Ovary (tissue), 9 donors: ENCODE data around the gene BPHL. TPM values are rescaled to one million over a fixed set of nuclear protein-coding genes. Genes with fewer than 3 reads are reported as not detected.
"Not testable (repeated sequence)": the region's sequence is repeated elsewhere in the genome, so short reads cannot be mapped to it uniquely, and the experiment has no call there.

ENCODE experiments used
- DNase-seq, 5 donors: peaks; one replicate each; pipeline ENCODE4 v3.0.0-alpha.2; 2019 to 2020
- H3K27ac ChIP-seq, 2 donors: fragments of 200-600 bp; one replicate each; pipeline versions ENCODE4 v1.5.1 to v1.8.0; 2019 to 2022
- H3K27me3 ChIP-seq: fragments of 200-600 bp; one replicate; pipeline ENCODE4 v1.8.0; 2022
- H3K36me3 ChIP-seq: fragments of 200-600 bp; sonication (generic); one replicate; pipeline ENCODE4 v1.5.1; 2019
- H3K4me1 ChIP-seq: one replicate; pipeline ENCODE4 v1.8.1; 2013; ENCODE audit warnings: mild to moderate bottlenecking, moderate library complexity; ENCODE audit not compliant: insufficient read depth
- H3K4me3 ChIP-seq: fragments of 200-600 bp; sonication (generic); one replicate; pipeline ENCODE4 v1.5.1; 2017
- H3K9me3 ChIP-seq, 2 donors: fragments of 200-600 bp in 1 of 2; sonication (generic) in 1 of 2; one replicate each; pipeline versions ENCODE4 v1.5.1 to v1.8.1; 2013 to 2019; ENCODE audit warnings: mild to moderate bottlenecking in 1 of 2, moderate library complexity in 1 of 2
- CTCF ChIP-seq, 3 donors: fragments of 450-650 bp in 2 of 3; fragments of 200-600 bp in 1 of 3; IDR thresholded peaks; one replicate each; pipeline versions ENCODE4 v1.5.1 to v1.8.0; 2016 to 2022; ENCODE audit warnings: antibody characterized with exemption in 3 of 3, mild to moderate bottlenecking in 1 of 3
- EP300 ChIP-seq: sonication (generic); formaldehyde crosslinking; IDR thresholded peaks from one replicate; pipeline ENCODE4 v1.6.1; 2017; ENCODE audit warnings: antibody characterized with exemption
- POLR2A ChIP-seq: fragments of 450-650 bp; IDR thresholded peaks from one replicate; pipeline ENCODE4 v1.6.1; 2017; ENCODE audit warnings: antibody characterized with exemption, mild to moderate bottlenecking, moderate library complexity
- WGBS, 3 donors: extraction: QIAGEN DNeasy Blood & Tissue Kit in 1 of 3; methylation state at CpG; one replicate each; pipeline versions ENCODE4 v1.1.5 to v1.1.7; 2013 to 2017; 5-methylcytosine and 5-hydroxymethylcytosine counted together
- intact Hi-C, 4 donors: fragments of 100-400 bp; cut with DNase I; formaldehyde crosslinking; loops; one replicate each; pipeline versions ENCODE4 v1.11.0 to v1.15.1; 2022 to 2023
- polyA plus RNA-seq, 2 donors: library from polyadenylated mRNA; stranded (reverse); fragments of 200-250 nt in 1 of 2; fragments of 350-450 nt in 1 of 2; fragmentation: Illumina TruSeq in 1 of 2; extraction: RNeasy Lipid Tissue Mini Kit (QIAGEN cat#74804) in 1 of 2; gene quantifications; one replicate each; pipeline ENCODE4 v1.2.3, GENCODE V29; 2013 to 2014
- total RNA-seq, 7 donors: library from RNA; depleted of rRNA in 2 of 7; stranded (reverse); fragments of >200 nt in 2 of 7; fragmentation: NEBNext Ultra II Directional in 3 of 7; extraction: Animal tissue kit (Norgen Biotek cat#: 25700) in 3 of 7; gene quantifications; one replicate each; pipeline versions ENCODE4 v1.1.0 to v1.2.4, GENCODE V29; 2016 to 2023
- donor health status: DM: no; HTN: no; CAD: no; lungs with moderate emphysema.
- donor health status: DM: no; HTN: no; CAD: no.
- donor health status: Bipolar disorder and iron deficiency.
- donor health status: DM: yes; HTN: yes; CAD: no.
- donor health status: DM: no; HTN: no; CAD: no.
- donor health status: DM: yes; HTN: yes; CAD: no.

Gene BPHL
- total and polyA plus RNA-seq, 9 donors = 6.1 to 23.7 (median 13.9) TPM

DNA sequence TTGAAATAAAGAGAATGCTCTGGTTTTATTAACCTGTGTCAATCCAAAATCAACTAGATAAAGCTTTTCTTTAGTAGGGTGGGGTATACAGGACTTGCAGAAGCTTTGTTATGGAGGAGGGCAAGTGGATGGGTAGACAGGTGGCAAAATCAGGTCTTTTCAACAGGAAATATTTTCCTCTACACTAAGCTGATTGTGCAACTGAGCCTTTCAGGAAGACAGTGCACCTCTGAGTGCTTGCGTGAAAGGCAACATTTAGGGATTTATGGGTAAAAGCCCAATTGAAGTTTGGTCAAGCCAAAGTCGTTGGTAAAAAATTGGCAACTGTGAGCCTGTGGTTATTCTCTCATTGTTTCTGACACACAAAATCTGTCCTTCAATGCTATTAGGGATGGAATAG is 62.6 kb downstream of the BPHL start:
- Histone ChIP-seq H3K36me3 (no peaks in the 10 kb centered on the region), H3K4me1 (no peaks in the 10 kb centered on the region), H3K27me3 (no peaks in the 10 kb centered on the region), H3K4me3 (no peak overlapping the region), H3K27ac (no peak overlapping the region), H3K9me3 (no peaks in the 10 kb centered on the region)
- WGBS, 3 donors = 79 to 92% (median 81%) methylated on average over 2 of the region's 2 CpGs
- intact Hi-C loops = no loop called here
- no peak for TF ChIP-seq CTCF (IDR thresholded peaks at IDR 0.05)
- TF ChIP-seq EP300 = no peak
- TF ChIP-seq POLR2A = no peak
- DNase-seq = no peak

- no peaks in the 10 kb centered on the region for H3K27me3 ChIP-seq
- TF ChIP-seq CTCF (IDR thresholded peaks at IDR 0.05) (no peak), POLR2A (no peak), EP300 (no peak)
- 69 to 77% (median 71%) methylated on average over 4 of the region's 4 CpGs for WGBS, 3 donors
These were observed 64.6 kb downstream of the BPHL start for GRCh38 chr6:3183066-3183465.

GRCh38 chr6:3186974-3187382 is 68.5 kb downstream of the BPHL start:
- intact Hi-C loops = no loop called here
- no peaks in the 10 kb centered on the region for H3K36me3 ChIP-seq

More at GRCh38 chr6:3183066-3183465, 64.6 kb downstream of the BPHL start:
- DNase-seq = no peak
- H3K36me3 ChIP-seq = no peaks in the 10 kb centered on the region
- no peaks in the 10 kb centered on the region for H3K9me3 ChIP-seq
- no peaks in the 10 kb centered on the region for H3K4me1 ChIP-seq
- intact Hi-C loops = no loop called here
- H3K4me3 ChIP-seq = no peak overlapping the region
- H3K27ac ChIP-seq = no peak overlapping the region

GRCh38 chr6:3188262-3188661 is 69.8 kb downstream of the BPHL start:
- no peak for DNase-seq
- Histone ChIP-seq H3K27ac (no peak overlapping the region), H3K4me3 (no peak overlapping the region), H3K27me3 (no peaks in the 10 kb centered on the region), H3K36me3 (no peaks in the 10 kb centered on the region), H3K9me3 (no peaks in the 10 kb centered on the region), H3K4me1 (no peaks in the 10 kb centered on the region)
- intact Hi-C loops = no loop called here
- WGBS, 3 donors = 75 to 84% (median 79%) methylated on average over 7 of the region's 7 CpGs
- TF ChIP-seq POLR2A (no peak), EP300 (no peak), CTCF (IDR thresholded peaks at IDR 0.05) (no peak)

More at GRCh38 chr6:3186974-3187382, 68.5 kb downstream of the BPHL start:
- DNase-seq = no peak
- no peaks in the 10 kb centered on the region for H3K27me3 ChIP-seq
- H3K9me3 ChIP-seq = no peaks in the 10 kb centered on the region
- no peak overlapping the region for H3K4me3 ChIP-seq
- no peak overlapping the region for H3K27ac ChIP-seq
- 93 to 98% (median 95%) methylated on average over 3 of the region's 3 CpGs for WGBS, 3 donors
- TF ChIP-seq POLR2A = no peak
- TF ChIP-seq CTCF (IDR thresholded peaks at IDR 0.05) = no peak
- no peak for TF ChIP-seq EP300
- H3K4me1 ChIP-seq = no peaks in the 10 kb centered on the region

GRCh38 chr6:3189192-3189591 is 70.7 kb downstream of the BPHL start:
- intact Hi-C loops, H3K36me3 ChIP-seq, H3K27ac ChIP-seq, DNase-seq, H3K9me3 ChIP-seq, H3K4me1 ChIP-seq, H3K27me3 ChIP-seq, H3K4me3 ChIP-seq: not testable (repeated sequence)
- WGBS, 3 donors = 90 to 91% (median 91%) methylated on average over 10 of the region's 10 CpGs
